ENCODE results near the gene UST.
"Not testable (repeated sequence)": the region's sequence is repeated elsewhere in the genome, so short reads cannot be mapped to it uniquely, and the experiment has no call there.

Gene UST

DNA sequence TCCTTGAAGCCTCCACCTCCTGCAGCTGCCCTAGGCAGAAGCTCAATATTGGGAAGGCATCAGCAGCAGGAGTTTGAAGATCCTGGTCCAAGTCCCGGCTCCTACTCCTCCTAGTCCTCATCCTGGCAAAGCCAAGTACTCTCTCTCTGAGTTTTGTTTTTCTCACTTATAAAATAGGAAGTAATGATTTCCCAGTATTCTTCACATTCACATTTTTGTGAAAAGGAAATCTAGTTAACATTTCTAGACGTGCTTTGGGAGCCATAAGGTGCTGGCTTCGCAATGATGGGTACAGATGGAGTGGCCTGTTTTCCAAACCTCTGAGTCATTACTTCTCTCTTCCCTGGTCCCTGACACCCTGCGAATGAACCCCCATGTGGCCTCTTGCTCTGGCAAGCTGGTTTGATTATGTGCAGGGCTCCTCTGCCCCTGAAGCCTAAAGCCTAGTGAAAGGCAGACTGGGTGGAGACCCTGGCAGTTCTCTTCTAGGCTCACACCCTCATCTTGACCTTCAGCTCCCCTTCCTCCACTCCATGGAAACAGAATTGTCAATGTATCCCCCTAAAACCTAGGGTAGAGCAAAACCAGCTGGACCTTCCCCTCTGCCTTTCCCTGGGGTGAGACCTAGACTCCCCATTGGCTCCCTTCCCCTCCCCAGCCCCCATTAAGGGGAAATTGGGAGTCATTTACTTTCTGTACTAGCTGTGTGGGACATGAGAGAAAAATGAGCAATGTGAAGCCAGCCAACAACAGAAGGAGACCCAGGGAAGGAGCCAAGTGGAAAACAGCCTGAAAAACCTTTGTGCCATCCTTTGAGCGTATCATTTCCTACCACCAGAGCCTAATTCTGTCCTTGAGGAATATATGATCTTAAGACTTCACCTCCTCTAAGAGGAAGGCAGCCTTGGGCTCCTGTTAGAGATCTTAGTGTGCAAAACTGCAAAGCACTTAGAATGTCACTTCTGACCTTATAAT, 158.4 kb downstream of the UST start:
- no peak for DNase-seq (ENCODE audit: low spot score)

DNA sequence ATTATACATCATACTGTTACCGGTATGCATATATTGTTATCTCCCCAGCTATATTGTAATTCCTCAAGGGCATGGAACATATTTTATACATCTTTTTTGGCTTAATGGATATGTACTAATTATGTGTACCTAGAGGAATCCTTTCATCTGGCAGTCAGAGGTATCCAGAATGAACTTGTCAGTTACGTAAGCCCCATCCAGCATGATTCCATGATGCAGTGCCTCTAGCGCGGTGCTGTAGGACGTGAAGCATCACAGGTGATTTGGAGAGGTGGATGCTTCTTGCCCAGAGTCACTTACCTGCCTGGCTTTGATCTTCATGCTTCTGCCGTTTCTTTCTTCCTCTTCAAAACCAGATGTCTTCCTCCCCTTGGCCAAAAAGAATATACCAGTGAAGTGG, 159.1 kb downstream of the UST start:
- no peak for DNase-seq (ENCODE audit: low spot score)

DNA sequence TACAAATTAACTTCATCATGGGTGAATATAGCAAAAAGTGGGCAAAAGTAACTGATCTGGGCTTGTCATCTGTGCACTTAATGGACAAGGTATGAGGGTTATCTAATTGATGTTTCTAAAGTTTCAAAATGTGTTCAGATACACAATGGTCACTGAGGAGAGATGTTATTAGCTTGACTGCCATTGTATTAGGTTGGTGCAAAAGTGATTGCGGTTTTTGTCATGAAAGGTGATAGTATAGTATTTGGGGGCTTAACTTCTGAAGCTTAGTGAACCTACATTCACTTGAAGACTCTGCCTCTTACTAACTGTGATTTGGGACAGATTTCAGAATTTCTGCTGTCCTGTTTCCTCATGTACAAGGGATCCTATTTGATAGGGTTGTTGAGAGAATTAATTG, 159.6 kb downstream of the UST start:
- no peak for DNase-seq (ENCODE audit: low spot score)

DNA sequence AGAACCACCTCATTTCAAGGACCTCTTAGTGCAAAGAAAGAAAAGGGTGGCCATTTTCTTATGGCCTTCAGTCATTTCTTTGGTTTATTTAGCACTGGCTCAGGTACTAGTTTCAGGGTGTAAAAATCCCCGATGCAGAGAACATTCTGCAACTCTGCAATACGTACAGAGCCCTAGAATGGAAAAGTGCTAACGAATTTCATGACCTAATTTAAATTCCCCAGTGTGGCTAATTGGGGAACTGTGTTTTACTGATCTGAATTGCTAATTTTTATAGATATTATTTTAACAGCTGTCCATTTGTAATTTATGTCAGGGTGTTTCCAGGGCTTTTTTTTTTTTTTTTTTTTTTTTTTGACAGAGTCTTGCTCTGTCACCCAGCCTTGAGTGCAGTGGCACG, 160.7 kb downstream of the UST start:
- DNase-seq (ENCODE audit: low spot score) = no peak

DNA sequence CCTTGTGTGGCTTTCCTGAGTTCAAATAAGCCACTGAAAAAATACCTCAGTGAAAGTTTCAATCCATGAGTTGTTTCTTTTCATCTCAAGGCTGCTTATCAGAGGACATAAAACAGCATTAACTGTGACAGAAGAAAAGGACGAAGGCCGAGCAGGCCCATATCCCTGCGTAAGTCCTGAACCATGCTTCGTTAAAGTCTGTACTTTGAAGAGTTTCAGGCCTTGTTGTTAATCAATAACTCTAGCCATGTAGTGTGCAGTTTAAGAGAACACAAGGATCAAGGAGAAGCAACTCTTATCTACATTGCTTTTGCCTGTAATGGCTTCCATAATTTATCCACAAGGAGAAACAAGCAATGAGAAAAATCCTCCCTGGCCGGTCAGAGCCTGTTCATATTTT, 165.4 kb downstream of the UST start:
- no peak for DNase-seq (ENCODE audit: low spot score)

DNA sequence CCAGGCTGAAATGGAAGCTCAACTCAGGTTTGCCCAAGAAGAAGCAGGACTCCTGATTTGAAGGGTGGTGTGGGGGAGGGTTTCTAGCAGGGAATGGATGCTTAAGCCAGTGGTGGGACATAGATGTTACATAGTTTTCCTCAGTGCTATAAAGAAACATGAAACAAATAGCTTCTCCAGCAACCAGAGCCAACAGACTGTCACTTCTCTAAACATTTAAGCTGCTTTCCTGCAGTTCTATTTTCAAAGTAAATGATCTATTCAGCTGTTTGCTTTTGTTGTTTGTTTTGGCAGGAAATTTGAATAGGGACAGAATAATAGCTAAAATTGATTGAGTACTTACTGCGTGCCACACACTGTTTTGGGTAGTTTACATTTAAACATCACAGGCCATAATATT, 169.0 kb downstream of the UST start:
- DNase-seq (ENCODE audit: low spot score) = no peak

DNA sequence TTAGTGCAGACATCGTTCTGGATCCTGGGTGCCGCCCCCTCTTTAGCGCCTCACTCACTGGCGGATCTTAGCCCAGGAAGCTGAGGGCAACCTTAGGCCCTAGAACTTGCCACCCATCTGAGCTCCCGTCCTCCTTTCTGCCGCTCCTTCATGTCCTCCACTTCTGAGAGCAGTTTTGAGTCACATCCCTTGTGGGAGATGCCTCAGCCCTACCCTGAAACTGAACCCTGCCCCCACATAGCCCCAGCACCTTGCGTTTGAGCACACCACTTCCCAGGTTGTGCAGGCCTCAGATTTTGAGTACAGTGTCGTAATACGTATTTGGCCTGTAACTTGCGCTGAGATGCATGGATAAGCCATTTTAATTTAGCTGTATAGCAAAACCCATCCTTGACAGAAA, 169.7 kb downstream of the UST start:
- not testable (repeated sequence) for DNase-seq (ENCODE audit: low spot score)

DNA sequence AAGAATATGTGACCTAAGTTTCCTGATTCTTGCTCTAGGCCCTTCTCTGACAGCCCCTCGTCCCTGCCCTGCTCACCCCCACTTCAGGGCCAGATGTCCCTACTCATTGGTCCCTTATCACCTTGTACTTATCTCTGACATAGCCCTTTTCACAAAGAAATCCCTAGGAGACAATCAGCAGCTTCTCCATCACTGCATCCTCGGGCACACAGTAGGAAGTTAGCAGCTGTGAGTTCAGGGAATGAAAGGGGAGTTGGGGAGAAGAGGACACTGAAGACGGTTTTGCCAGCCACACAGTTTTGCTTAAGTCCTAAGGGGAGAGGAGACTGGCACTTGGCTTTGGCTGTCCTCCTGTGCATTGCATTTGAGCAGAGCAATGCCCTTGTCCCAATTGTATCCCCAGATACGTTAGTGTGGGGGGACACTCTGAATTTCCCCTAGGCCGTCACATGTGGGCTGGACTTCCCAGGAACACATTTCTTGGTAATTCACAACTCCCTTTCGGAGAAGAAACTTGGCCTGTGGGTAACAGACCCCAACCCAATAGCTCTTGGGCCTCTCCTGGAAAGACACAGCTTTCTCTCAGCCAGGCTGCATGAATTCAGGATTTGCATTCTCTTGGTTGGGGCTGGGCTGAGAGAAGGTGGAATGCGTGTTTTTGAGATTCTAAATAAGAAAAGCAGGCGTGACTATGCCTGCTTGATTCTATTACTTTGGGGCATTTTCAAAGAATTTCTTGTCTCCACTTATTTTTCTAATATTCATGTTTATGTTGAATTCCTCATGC, 177.6 kb downstream of the UST start:
- DNase-seq (ENCODE audit: low spot score) = no peak

DNA sequence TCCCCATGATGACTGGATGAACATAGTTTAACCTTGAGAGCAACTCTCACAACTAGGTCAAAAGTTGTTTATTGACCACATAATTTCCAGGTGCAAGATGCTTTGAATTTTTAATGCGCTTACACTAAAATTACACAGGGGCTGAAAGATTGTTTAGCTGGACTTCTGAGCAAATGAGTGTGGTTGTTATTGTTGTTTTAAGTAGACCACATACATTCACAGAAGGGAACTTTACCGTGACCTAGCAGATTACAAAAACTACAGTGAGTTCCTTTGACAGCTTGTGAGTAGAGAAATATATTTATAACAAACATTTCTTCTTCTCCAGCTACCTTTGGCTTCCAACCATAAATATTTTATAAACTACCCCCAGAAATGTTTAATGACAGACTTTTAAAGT, 178.9 kb downstream of the UST start:
- DNase-seq (ENCODE audit: low spot score) = no peak

DNA sequence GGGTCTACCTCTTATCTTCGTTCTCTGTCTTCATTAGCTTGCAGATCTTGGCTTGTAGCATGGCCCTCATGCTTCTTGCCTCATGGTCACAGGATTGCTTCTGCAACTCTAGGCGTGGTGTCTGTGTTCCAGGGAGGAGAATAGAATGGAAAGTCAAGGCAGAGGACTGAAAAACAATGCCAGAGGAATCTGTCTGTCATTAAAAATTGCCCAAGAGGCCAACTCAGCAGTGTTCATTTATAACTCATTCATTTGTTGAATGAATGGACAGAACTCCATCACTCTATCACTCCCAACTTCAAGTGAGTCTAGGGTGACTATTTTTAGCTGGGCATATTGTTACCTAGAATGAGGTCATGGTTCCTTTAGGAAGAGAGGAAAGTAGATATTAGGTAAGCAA, 179.6 kb downstream of the UST start:
- no peak for DNase-seq (ENCODE audit: low spot score)

DNA sequence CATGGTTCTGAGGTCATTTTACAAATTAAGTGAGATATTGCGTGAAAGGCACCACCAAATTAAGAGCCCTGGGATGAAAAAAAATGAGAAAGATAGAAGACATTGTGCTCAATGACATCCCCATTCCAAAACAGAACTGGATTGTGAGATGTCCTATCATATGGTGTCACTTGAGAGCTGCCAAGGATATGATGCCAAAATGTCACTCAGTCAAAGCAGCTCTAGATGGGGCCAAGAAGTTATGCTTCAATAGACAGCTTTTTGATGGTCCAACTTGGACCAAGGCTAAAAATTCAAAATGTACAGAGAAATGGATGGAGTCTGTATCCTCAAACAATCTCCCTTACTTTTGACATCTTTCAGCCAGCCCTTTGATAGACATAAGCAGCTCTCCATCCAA, 180.8 kb downstream of the UST start:
- no peak for DNase-seq (ENCODE audit: low spot score)

DNA sequence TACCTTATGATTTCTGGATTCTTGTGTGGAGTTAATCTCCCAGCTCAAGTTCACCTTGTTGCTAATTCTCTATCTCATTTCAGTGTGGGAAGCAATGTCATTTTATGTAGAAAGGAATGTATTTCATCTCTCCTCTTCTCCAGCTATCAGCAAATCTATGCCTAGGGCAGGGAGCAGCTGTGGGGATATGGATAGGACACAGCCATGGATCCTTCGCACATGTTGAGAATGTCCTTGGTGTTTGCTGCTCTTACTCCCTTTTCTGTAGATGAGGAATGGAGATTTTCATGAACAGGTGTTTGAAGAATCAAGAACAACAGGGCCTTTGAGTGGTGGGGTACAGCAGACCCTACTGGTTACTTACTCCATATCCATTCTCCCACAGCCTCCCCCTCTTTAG, 182.0 kb downstream of the UST start:
- no peak for DNase-seq (ENCODE audit: low spot score)

DNA sequence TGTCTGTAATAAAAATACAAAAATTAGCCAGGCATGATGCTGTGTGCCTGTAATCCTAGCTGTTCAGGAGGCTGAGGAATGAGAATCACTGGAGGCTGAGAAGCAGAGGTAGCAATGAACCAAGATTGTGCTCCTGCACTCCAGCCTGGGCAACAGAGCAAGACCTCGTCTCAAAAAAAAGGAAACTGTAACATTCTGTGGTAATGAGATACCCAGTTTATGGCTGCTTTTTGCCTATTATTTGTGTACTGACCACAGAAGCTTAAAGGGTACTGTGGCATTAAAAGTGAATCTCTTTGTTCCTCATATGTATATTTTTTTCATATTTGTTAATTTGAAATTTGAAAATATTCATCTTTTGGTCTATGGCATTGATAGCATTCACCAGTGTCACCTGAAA, 185.4 kb downstream of the UST start:
- no peak for DNase-seq (ENCODE audit: low spot score)

DNA sequence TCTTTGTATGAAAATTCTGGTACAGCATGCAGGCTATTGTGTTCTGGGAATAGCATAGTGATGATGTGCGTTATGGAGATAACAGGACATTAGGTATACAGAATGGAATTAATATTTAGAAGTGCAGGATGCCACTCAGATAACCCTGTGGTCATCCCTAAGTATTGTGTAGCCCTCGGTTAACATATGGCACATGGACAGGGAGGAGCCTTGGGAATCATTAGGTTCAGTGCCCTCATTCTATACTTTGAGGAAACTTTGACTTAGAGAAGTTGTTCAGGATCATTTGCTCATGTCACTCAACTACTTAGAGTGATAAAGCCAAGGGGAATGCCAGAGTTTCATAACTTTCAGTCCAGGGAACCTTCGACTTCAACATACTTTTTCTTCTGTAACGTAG, 185.9 kb downstream of the UST start:
- DNase-seq (ENCODE audit: low spot score) = no peak

DNA sequence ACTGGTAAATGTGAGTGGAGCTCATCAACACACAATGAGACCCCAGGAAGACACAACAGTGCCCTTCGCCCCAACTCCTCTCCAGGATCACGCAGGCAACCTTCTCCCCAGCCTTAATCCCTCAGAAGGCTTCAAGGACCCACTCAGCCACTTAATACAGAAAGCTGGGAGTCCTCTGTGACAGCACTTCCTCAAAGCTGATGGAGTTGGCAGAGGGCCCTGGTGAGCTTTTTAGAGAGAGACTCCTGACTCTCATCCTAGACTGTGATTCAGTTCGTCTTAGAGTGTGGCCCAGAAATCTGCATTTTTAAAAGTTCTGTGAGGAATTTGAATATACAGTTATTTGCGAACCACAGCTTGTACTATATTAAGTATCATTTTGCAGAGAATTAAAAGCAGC, 187.7 kb downstream of the UST start:
- DNase-seq (ENCODE audit: low spot score) = peak; percentile 68

DNA sequence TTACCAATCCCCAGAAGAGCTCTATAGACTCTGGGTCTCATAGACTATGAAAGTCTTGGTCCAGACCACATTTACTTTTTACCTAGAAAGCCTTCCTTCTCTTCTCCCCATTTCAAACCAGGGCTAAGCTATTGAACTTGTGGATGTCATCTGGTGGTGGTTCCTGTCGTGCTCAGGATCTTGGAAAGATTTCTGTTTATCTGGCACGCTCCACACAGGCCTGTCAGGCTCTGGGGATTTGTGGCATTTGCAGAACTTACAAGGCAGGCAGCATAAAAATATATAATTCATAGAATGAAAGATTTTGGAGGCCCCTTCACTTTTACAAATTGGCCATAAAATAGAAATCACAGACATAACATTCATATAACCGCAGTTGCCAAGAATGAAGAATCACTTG, 188.1 kb downstream of the UST start:
- DNase-seq (ENCODE audit: low spot score) = peak; percentile 48

DNA sequence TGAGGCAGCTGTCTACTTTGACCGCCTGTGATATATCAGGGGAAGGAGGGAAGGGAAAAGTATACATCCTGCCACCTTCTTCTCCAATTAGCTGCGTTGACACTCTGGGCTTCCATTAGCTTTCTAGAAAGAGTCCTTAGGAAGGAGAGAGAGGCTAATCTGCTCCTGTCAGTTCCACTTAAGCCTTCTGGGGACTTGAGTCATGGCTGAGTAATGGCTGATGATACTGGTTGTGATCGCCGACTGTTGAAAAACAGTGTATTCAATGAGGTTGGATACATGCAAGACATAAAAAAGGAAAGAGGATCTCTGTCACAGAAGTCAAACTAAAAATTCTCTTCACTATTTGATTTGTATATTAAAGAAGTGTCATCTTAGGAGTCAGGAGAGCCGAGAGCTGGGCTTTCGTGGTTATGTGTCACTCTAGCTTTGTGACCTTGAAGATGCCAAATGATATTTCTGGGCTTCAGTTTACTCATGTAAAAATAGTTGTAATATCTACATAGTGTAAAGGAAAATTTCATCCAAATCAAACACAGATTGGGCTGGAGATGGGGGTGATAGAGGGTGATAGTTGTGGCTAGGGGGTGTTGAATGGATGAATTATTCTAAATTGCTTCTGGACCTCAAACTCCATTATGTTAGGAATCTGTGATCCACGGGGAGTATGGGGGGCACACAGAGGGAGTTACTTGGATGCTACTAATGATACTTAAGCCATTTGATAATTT, 189.0 kb downstream of the UST start:
- DNase-seq (ENCODE audit: low spot score) = peak; percentile 42

DNA sequence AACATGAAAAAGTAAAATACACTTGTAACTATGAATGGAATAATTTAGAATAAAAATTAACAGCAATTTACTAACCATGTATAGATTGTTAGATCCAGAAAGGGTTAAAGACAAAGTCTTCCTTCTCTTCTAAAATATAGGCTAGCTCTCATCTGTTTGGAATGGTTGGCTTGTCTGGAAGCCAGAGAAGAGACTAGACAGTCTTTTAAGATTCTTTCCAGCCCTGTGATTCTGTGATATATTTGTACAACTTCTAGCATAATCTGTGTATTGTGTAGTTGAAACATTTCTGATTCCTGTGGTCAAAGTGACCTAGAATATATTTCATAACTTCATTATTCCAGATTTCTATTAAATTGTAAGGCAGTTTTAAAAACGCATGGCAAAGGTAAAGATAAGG, 196.6 kb downstream of the UST start:
- peak; percentile 51 for DNase-seq (ENCODE audit: low spot score)

DNA sequence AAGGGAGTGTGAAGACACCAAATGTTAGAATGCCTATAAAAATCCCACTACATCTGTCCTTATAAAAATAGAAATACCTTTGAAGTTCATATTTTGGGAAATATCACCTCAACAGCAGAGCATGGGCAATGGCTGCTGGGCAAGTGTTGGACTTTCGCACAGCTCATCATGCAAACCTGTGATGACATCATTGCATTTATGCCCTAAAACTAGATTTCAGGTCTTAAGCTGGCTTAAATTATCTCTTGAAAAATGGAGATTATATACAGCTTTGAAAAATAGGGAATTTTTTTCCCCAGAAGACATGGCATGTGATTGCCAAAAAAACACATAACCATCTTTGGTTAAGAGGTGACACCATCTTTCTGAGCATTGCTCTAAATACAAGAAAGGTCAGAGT, 197.8 kb downstream of the UST start:
- DNase-seq (ENCODE audit: low spot score) = no peak

DNA sequence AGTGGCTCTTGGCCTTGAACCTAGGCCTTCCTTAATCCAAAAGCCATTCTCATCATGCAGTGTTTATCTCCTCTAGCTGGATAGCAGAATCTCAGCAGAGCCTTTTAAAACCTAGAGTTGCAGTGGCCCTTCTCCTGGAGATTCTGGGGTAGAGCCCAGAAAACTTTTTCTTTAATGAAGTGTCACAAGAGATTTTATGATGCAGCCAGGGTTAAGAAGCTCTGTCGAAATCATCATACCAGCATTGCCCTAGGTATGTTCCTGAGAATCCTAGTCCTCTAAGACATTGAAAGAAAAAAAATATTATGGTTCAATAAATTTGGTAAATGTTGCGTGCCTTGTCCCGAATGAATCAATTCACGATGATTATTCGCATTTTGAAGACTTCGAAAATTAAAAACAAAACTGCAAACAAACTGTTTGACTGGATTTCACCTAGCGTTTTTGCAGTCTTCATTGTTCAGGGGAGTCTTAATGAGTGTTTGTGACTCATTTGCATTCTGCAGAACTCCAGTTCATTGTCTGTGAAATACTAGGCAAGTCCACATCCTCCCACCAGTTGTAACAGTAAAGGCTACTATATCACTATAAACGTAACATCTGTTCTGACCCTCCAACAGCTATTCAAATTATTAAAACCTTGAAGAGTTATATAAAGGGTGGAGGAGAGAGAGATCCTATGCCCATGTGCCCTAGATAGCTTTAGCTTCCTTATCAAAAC, 198.6 kb downstream of the UST start:
- DNase-seq (ENCODE audit: low spot score) = peak; percentile 28

DNA sequence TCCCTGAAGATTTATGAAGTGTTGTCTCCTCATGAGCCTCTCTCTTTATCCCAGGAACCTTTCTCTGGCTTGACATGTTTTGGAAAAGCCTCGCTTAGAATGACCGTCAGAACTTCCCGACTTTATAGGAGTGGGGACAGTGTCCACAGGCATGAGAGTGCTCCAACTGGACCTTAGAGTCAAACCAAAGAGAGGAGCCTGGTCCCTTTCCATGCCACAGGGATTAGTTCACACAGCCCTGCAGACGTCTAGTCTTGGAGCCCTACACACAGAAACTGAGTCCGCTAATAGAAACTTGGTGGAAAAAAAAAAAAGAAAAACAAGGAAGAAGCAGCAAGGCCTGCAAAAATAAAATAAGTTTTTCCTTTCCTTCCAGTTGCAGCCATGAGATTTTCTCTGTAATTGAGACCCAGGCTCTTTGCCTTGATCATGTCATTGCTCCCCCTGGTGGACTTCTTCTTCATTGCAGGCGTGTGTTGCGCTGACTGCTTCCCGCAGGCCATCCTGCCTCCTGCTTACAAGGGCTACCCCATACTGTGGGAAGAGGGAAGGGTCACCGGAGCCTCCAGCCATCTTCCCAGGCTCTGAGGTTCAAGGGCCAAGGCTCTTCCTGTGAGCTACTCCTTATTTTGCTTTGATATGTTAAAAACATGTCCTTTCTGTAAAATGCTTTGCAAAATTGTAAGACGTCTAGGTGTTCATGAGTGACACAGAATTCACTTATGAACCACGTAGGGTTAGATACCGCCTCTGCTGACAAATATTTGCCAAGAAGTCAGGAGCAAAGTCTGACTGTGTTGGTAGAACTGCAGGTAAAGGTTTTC, 201.0 kb downstream of the UST start:
- DNase-seq (ENCODE audit: low spot score) = peak; percentile 70
